Fibroblast of lung (primary cell): ENCODE data around the gene PPP2R5C. TPM values are rescaled to one million over a fixed set of nuclear protein-coding genes. Genes with fewer than 3 reads are reported as not detected.

ENCODE experiments used
- DNase-seq, 2 donors: peaks; one replicate each; pipeline versions ENCODE4 v3.0.0 to v3.0.0-alpha.2; 2010; ENCODE audit warnings: low read depth in 2 of 2
- H2AFZ ChIP-seq: 2 replicates; pipeline ENCODE4 v1.5.1; 2012; ENCODE audit warnings: low read length, control low read depth, inconsistent platforms
- H3K27ac ChIP-seq: 2 replicates; pipeline ENCODE4 v1.5.1; 2011; ENCODE audit warnings: low read length, control low read depth; ENCODE audit not compliant: insufficient read depth
- H3K27me3 ChIP-seq: 2 replicates; pipeline ENCODE4 v1.5.1; 2011; ENCODE audit warnings: mild to moderate bottlenecking, low read length; ENCODE audit not compliant: control insufficient read depth, insufficient read depth
- H3K36me3 ChIP-seq: 2 replicates; pipeline ENCODE4 v1.5.1; 2011; ENCODE audit warnings: low read length; ENCODE audit not compliant: control insufficient read depth, insufficient read depth
- H3K4me1 ChIP-seq: 2 replicates; pipeline ENCODE4 v1.5.1; 2011; ENCODE audit warnings: low read length; ENCODE audit not compliant: control insufficient read depth, insufficient read depth; ENCODE audit errors: extremely low read depth
- H3K4me2 ChIP-seq: 2 replicates; pipeline ENCODE4 v1.5.1; 2011; ENCODE audit warnings: low read length, control low read depth; ENCODE audit not compliant: insufficient read depth; ENCODE audit errors: extremely low read depth
- H3K4me3 ChIP-seq, 4 experiments: fragments of 200-600 bp in 1 of 4; sonication (generic) in 1 of 4; replicated peaks in 1 of 4; 2 replicates each; pipeline ENCODE4 v1.5.1; 2011 to 2016; ENCODE audit warnings: low read length in 4 of 4, low read depth in 3 of 4, mild to moderate bottlenecking in 3 of 4, control low read depth in 2 of 4, inconsistent platforms in 1 of 4, mixed read lengths in 1 of 4; ENCODE audit not compliant: insufficient read depth in 1 of 4; ENCODE audit errors: control extremely low read depth in 1 of 4
- H3K79me2 ChIP-seq: 2 replicates; pipeline ENCODE4 v1.5.1; 2012; ENCODE audit warnings: mild to moderate bottlenecking, low read length, inconsistent platforms; ENCODE audit not compliant: control insufficient read depth, insufficient read depth
- H3K9ac ChIP-seq: 2 replicates; pipeline ENCODE4 v1.5.1; 2011; ENCODE audit warnings: mild to moderate bottlenecking, low read length, control low read depth; ENCODE audit not compliant: insufficient read depth
- H3K9me3 ChIP-seq: 2 replicates; pipeline ENCODE4 v1.5.1; 2012; ENCODE audit warnings: low read depth, low read length; ENCODE audit not compliant: control insufficient read depth, insufficient read depth
- H4K20me1 ChIP-seq: 2 replicates; pipeline ENCODE4 v1.5.1; 2011; ENCODE audit warnings: low read length; ENCODE audit not compliant: control insufficient read depth, insufficient read depth; ENCODE audit errors: extremely low read depth
- EZH2 ChIP-seq: IDR thresholded peaks from 2 replicates; pipeline ENCODE4 v1.5.1; 2012; ENCODE audit warnings: low read length, control low read depth, mild to moderate bottlenecking; ENCODE audit errors: missing control alignments
- polyA plus RNA-seq, 2 donors: library from polyadenylated mRNA; depleted of rRNA in 1 of 2; stranded (reverse) in 1 of 2; unstranded in 1 of 2; fragments of >200 nt; gene quantifications; 2 replicates each; pipeline ENCODE4 v1.2.1, GENCODE V29; 2011 to 2012; ENCODE audit warnings: missing spikeins in 1 of 2
- total RNA-seq: library from RNA; depleted of rRNA; stranded (reverse); fragments of >200 nt; gene quantifications from 2 replicates; pipeline ENCODE4 v1.2.1, GENCODE V29; 2014
- TF ChIP-seq, protein P1 (sequence below), 2 donors: IDR thresholded peaks in 1 of 2; conservative IDR thresholded peaks in 1 of 2; 1 replicate in 1 of 2; 2 replicates in 1 of 2; pipeline ENCODE4 v1.5.1; 2011 to 2012; ENCODE audit warnings: low read length in 2 of 2, control low read depth in 1 of 2, inconsistent platforms in 1 of 2, low read depth in 1 of 2, mild to moderate bottlenecking in 1 of 2

Gene PPP2R5C
- total and polyA plus RNA-seq, 2 donors (not counting 1 experiment from before 2014, with no cell fraction given), result 86.0 to 116 TPM

DNA sequence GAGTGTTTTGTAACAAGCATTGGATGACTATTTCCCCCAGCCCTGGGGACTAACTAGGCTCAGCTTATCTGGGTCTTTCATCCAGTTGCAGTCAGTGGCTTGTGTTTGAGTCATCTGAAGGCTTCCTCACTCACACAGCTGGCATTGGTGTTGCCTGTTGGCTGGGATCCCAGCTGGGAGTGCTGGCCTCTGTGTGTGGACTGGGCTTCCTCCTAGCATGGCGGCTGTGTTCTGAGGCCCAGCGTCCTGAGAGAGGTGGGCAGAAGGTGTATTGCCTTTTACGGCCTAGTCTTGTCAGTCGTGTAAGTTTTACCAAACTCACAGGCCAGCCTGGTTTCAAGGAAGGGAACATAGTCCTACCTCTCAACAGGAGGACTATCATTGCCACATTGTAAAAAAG is 28.3 kb upstream of the PPP2R5C start:
- Histone ChIP-seq H3K4me2 (no peak overlapping the region), H3K27ac (no peak overlapping the region), H3K4me1 (no peaks in the 10 kb centered on the region), H3K4me3 (no peak overlapping the region), H3K9ac (no peak overlapping the region), H2AFZ (no peak overlapping the region), H3K79me2 (no peaks in the 10 kb centered on the region), H3K27me3 (no peaks in the 10 kb centered on the region), H4K20me1 (no peaks in the 10 kb centered on the region), H3K36me3 (no peaks in the 10 kb centered on the region), H3K9me3 (no peaks in the 10 kb centered on the region)
- no peak for TF ChIP-seq EZH2
- TF ChIP-seq, protein P1, sequence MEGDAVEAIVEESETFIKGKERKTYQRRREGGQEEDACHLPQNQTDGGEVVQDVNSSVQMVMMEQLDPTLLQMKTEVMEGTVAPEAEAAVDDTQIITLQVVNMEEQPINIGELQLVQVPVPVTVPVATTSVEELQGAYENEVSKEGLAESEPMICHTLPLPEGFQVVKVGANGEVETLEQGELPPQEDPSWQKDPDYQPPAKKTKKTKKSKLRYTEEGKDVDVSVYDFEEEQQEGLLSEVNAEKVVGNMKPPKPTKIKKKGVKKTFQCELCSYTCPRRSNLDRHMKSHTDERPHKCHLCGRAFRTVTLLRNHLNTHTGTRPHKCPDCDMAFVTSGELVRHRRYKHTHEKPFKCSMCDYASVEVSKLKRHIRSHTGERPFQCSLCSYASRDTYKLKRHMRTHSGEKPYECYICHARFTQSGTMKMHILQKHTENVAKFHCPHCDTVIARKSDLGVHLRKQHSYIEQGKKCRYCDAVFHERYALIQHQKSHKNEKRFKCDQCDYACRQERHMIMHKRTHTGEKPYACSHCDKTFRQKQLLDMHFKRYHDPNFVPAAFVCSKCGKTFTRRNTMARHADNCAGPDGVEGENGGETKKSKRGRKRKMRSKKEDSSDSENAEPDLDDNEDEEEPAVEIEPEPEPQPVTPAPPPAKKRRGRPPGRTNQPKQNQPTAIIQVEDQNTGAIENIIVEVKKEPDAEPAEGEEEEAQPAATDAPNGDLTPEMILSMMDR (conservative IDR thresholded peaks at IDR 0.05 in 1 of 2, IDR thresholded peaks at IDR 0.05 in 1 of 2; ENCODE audit: low read depth in 1 of 2, low read length in 2 of 2), result no peak
- DNase-seq, result peak; percentile 53 to 64

DNA sequence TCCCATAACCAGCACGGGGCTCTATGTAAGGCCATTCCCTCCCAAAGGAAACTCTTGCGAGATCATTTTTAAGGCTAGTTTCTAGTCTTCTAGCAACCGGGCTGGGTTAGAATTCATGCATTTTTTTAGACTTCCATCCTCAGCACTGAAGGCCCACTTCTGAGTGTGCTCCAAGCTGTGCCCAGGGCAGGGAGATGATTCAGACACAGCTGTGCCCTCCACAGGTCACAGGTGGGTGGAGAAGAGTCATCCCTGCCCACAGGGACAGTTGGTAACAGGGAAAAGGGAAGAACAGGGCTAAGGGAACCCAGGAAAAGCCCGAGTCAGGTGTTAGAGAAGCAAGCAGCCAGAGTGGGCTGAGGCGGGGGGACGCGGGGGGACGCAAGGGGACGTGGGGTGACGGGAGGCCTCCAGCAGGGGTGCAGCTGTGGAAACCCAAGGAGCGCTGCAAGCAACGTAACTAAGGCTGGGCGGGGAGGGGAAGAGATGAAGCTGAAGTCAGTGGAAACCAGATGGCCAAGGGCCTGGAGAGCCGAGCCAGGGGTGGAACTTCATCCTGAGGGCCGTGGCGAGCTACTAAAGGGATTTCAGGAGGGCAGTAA is 27.2 kb upstream of the PPP2R5C start:
- Histone ChIP-seq H3K9me3 (no peaks in the 10 kb centered on the region), H3K27me3 (no peaks in the 10 kb centered on the region), H3K36me3 (no peaks in the 10 kb centered on the region), H4K20me1 (no peaks in the 10 kb centered on the region), H3K79me2 (no peaks in the 10 kb centered on the region), H3K4me3 (no peak overlapping the region), H3K4me1 (no peaks in the 10 kb centered on the region), H3K27ac (no peak overlapping the region), H2AFZ (no peak overlapping the region), H3K4me2 (no peak overlapping the region), H3K9ac (no peak overlapping the region)
- no peak for DNase-seq
- TF ChIP-seq EZH2, result no peak
- TF ChIP-seq, protein P1 (conservative IDR thresholded peaks at IDR 0.05 in 1 of 2, IDR thresholded peaks at IDR 0.05 in 1 of 2; ENCODE audit: low read depth in 1 of 2, low read length in 2 of 2), result no peak

DNA sequence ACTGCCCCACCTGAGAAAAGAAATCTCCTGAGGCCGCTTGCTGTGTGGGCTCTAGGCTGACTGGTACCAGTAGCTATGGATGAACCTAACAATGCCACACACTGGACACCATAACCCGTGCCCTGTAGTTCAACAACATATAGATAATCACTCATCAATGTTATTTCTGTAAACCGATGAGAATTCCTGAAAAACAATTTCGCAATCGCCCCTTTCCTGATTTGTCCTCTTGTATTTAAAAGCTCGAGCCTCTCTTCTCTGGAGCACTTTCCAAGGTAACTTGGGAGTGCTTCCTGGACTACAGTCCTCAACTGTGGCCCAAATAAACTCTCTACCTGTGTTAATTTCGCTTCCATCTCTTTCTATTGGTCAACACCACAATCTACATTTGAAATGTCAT is 26.1 kb upstream of the PPP2R5C start:
- TF ChIP-seq, protein P1 (conservative IDR thresholded peaks at IDR 0.05 in 1 of 2, IDR thresholded peaks at IDR 0.05 in 1 of 2; ENCODE audit: low read depth in 1 of 2, low read length in 2 of 2), result no peak
- no peak for TF ChIP-seq EZH2
- H3K9me3 ChIP-seq, result no peaks in the 10 kb centered on the region

More for the DNA sequence above, 26.1 kb upstream of the PPP2R5C start:
- Histone ChIP-seq H2AFZ (no peak overlapping the region), H4K20me1 (no peaks in the 10 kb centered on the region), H3K9ac (no peak overlapping the region), H3K36me3 (no peaks in the 10 kb centered on the region), H3K4me1 (no peaks in the 10 kb centered on the region), H3K79me2 (no peaks in the 10 kb centered on the region), H3K4me2 (no peak overlapping the region), H3K27me3 (no peaks in the 10 kb centered on the region), H3K27ac (no peak overlapping the region), H3K4me3 (no peak overlapping the region)
- no peak for DNase-seq
